IPS-18c (cell line): ENCODE measurements around the gene PTTG1IP2.
"Not testable (repeated sequence)": the region's sequence is repeated elsewhere in the genome, so short reads cannot be mapped to it uniquely, and the experiment has no call there.

Experiments used
- H3K4me3 ChIP-seq: 2 replicates; pipeline ENCODE4 v1.7.0; 2013; ENCODE audit warnings: low read depth, mild to moderate bottlenecking, low read length, moderate library complexity; ENCODE audit not compliant: insufficient read depth
- H3K9me3 ChIP-seq: one replicate; pipeline ENCODE4 v1.6.1; 2013; ENCODE audit warnings: mild to moderate bottlenecking, low read length, moderate library complexity; ENCODE audit not compliant: control insufficient read depth, insufficient read depth

The PTTG1IP2 gene

DNA sequence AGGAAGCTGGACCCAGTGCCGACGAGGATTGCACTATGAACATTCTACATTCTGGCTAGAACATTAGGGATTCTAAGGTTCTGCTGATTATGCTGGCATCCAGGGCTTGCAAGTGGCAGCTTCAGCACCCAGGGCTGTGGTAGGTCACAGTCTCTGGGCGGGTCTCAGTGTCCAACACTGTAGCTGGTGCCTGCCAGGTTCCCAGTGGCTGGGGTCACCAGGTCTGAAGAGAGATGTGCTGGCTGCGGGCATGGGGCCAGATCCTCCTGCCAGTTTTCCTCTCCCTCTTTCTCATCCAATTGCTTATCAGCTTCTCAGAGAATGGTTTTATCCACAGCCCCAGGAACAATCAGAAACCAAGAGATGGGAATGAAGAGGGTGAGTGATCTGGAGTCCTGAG lies at the start of gene PTTG1IP2:
TSS of gene PTTG1IP2 (plus strand) at position 86 of the 400 bp plus-strand sequence. CDS start at position 234, 148 bp downstream.
- Histone ChIP-seq H3K4me3 (no peak within 1 kb of the TSS), H3K9me3 (peaks cover 9% of the 10 kb centered on the region)

GRCh38 chr7:90421651-90422050 lies 47.8 kb upstream of the PTTG1IP2 start:
- Histone ChIP-seq H3K9me3 (peaks cover 2% of the 10 kb centered on the region), H3K4me3 (no peak overlapping the region)

GRCh38 chr7:90424720-90425119 lies 44.7 kb upstream of the PTTG1IP2 start:
- no peak overlapping the region for H3K4me3 ChIP-seq
- H3K9me3 ChIP-seq, result peaks cover 2% of the 10 kb centered on the region

DNA sequence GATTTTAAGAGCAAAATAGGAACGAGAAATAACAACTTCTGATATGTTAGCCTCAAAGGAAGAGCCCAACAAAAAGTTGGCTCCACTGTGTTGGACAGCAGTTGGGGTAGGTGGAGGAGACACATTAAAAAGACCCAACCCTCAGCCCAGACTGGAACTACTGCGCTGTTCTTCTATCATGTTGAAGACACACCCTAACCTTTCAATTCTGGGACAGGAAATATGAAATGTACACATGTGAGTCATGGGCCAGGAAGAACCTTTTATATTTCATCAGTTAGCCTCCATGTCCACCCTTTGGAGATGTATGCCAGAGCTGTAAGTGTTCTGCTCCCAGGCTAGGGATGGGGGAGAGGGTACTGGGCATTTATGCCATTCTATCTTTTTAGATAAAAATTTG lies 44.1 kb upstream of the PTTG1IP2 start:
- Histone ChIP-seq H3K9me3 (peaks cover 2% of the 10 kb centered on the region), H3K4me3 (no peak overlapping the region)

GRCh38 chr7:90430614-90431460 lies 38.6 kb upstream of the PTTG1IP2 start:
- Histone ChIP-seq H3K9me3 (no peaks in the 10 kb centered on the region), H3K4me3 (no peak overlapping the region)

- Histone ChIP-seq H3K9me3 (no peaks in the 10 kb centered on the region), H3K4me3 (no peak overlapping the region)
These were observed 36.7 kb upstream of the PTTG1IP2 start for GRCh38 chr7:90432752-90433151.

GRCh38 chr7:90433221-90433620 lies 36.2 kb upstream of the PTTG1IP2 start:
- H3K4me3 ChIP-seq, result no peak overlapping the region
- no peaks in the 10 kb centered on the region for H3K9me3 ChIP-seq

DNA sequence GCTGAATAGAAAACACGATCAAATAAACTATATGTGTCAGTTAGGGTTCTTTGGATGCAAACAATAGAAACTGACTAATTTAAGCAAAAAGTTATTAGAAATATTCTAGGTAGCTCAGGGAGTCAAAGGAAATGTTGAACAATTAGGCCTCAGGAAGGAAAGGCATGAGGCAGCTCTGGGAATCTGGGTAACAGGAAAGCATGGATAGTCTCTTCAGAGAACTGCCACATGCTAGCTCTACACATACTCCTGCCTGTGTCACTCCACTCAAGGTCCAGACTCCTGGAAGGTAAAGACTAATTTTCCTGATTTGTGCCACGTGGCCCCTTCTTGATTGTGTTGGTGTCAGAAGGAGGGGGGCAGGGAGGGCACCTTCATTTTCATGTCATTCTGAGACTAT lies 23.8 kb upstream of the PTTG1IP2 start:
- Histone ChIP-seq H3K9me3 (no peaks in the 10 kb centered on the region), H3K4me3 (no peak overlapping the region)

DNA sequence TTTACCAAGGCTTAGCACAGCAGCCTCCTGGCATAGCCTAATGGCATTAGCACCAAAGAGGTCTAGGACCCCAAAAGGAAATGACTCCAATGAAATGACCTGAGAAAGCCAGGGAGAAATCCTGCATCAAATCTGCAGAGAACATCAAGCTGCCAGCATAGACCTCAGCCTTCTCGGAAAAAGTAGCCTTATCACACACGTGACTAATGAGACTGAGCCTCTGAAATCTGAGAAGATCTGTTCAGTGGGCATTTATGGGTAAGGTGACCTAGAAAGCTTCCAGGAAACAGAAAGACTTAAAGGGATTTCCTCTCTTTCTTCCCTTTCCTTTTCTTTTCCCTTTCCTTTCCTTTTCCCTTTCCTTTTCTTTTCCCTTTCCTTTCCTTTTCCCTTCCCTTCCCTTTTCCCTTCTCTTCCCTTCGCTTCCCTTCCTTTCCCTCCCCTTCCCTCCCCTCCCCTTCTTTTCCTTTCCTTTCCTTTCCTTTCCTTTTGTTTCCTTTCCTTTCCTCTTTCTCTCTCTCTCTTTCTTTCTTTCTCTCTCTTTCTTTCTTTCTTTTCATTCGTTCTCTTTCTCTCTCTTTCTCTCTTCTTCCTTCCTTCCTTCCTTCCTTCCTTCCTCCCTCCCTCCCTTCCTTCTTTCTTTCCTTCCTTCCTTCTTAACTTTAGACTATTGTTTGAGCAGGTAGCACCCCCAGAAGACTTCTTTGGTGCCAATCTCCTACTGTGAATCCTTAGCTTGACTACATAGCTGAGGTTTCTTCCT lies 23.1 kb upstream of the PTTG1IP2 start:
- no peaks in the 10 kb centered on the region for H3K9me3 ChIP-seq
- no peak overlapping the region for H3K4me3 ChIP-seq

- no peak overlapping the region for H3K4me3 ChIP-seq
- H3K9me3 ChIP-seq, result no peaks in the 10 kb centered on the region
These were observed 16.1 kb upstream of the PTTG1IP2 start for GRCh38 chr7:90453259-90453891.

DNA sequence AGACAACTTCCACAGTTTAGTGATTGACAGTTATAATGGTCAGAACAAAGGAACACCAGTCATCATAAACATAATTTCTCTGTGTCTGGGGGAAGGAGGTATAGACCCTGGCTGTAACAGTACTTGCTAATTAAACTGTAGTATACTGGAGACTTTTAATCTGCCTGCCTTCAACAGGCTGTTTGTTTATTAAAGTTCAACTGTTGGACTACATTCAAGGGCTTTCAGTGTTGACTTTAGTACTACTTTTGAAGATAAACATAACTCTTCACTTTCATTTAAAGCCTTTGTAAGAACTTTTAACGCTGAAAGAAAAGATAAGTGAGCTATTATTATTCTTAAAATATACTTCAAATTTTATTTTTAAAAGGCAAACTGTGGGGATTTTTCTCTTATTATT lies 15.5 kb upstream of the PTTG1IP2 start:
- no peaks in the 10 kb centered on the region for H3K9me3 ChIP-seq
- H3K4me3 ChIP-seq, result no peak overlapping the region

DNA sequence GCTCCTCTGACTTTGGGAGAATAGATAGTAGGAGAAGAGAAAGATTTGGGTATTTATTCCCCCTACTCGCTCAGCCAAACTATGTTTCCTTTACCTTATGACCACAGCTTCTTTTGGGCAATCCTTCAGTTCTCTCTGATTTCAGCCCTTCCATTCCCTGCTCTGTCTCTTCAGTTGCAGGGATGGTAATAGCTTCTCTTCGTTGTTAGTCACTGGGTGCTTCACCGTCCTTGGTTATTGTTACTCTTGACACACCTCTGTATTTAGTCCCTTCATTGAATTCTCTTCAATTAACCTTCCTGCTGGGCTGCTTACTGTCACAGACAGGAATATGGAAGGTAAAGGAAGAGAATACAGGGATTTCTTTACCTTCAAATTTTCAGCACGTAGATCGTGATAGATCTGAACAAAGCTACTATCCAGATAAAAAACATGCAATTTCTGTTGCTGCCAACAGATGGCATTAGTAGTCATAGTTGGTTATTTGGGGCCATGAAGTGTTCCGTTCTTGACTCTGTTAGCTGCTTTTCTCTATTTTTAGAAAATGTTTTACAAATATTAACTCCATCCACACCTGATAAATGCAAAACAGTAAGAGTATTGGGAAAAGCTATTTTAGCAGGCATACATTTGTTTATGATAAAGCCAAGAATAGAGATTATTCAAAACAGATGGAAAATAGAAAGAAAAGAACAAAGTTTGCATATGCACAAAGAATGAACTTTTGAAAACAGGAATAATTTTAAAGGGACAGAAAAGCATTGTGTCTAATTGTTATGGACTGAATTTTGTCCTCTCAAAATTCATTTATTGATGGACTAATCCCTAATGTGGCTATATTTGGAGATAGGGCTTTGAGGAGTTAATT lies 14.0 kb upstream of the PTTG1IP2 start:
- H3K9me3 ChIP-seq, result no peaks in the 10 kb centered on the region
- no peak overlapping the region for H3K4me3 ChIP-seq

GRCh38 chr7:90458104-90458503 lies 11.3 kb upstream of the PTTG1IP2 start:
- Histone ChIP-seq H3K9me3 (no peaks in the 10 kb centered on the region), H3K4me3 (no peak overlapping the region)

DNA sequence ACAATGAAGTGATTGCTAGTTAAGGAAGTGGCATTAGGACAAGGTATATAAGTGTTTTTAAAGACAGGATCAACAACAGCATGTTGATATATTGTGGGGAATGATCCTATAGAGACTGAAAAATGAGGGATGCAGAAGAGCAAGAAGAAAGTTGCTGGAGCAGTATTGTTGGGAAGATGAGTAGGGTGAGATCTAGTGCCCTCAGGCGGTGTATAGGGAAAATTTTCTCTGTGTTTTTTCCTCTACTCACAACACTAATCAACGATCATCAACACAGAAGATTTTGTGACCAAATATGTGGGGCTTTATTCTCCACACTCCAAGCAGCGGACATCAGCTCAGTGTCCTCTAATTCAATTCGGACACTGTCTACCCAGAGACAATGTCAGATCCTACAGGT lies 9.6 kb upstream of the PTTG1IP2 start:
- Histone ChIP-seq H3K4me3 (no peak overlapping the region), H3K9me3 (peaks cover 3% of the 10 kb centered on the region)

DNA sequence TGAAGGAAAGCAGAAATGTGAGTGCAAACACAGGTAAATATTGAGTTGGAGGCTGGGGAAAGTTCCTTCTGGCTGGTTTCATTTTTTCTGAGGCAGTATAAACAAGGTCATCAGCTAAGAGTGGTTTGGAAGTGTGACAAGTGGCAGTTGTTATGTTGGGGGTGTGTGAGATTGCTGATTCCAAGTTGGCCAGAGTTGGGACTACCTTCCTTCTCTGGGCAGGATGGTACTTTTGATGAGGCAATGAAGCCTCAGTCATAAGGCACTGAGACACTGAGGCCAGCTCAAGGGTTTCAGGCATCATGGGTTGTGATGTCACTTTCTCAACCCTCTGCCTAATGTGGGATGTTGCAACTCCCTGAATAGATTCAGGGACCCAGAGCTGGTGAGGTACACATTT lies 8.2 kb upstream of the PTTG1IP2 start:
- Histone ChIP-seq H3K4me3 (no peak overlapping the region), H3K9me3 (peaks cover 10% of the 10 kb centered on the region)

- not testable (repeated sequence) for H3K9me3 ChIP-seq, H3K4me3 ChIP-seq
These were observed 6.2 kb upstream of the PTTG1IP2 start for GRCh38 chr7:90463151-90463628.

DNA sequence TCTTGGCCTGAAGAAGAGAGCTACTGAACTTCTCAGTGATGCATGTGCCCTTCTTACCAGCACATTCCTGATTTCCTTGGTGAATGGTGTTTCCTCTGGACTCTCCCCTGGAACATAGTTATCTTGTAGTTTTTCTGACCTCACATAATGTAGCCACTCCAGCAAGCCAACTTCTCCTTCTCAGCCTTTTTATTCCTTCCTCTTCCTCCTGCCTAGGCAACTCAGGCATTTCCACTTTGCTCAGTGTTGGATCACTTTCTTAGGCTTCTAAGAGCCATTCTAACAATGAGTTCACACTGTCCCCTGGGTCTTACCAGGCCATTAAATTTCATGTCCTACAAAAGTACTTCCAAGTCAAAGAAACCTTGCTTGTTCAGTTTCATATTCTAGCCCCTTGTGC lies 3.6 kb upstream of the PTTG1IP2 start:
- Histone ChIP-seq H3K4me3 (no peak overlapping the region), H3K9me3 (peaks cover 12% of the 10 kb centered on the region)
